HG02981 (cell line): Measurements from ENCODE around the gene EIF4G1.

Source experiments
- ATAC-seq: cut with Tn5 transposase; IDR thresholded peaks from one replicate; pipeline ENCODE4 v1.9.1; 2021; ENCODE audit warnings: mild to moderate bottlenecking, moderate library complexity; ENCODE audit not compliant: unreplicated experiment

EIF4G1 gene

DNA sequence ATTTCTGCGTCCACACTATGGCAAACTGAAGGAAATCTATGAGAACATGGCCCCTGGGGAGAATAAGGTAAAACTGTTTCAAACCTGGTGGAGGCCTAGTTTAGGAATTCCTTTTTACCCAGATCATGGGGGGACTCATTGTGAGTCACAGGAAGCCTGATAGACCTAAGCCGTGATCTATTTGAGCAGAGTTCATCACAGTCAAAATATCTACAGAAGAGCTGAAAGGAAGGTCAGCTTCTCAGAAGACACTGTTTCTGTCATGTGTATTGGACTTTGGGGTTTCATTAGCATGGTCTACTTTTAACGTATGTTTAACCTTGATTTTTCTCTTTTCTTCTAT lies 14.1 kb upstream of the EIF4G1 start:
- ATAC-seq: no peak

DNA sequence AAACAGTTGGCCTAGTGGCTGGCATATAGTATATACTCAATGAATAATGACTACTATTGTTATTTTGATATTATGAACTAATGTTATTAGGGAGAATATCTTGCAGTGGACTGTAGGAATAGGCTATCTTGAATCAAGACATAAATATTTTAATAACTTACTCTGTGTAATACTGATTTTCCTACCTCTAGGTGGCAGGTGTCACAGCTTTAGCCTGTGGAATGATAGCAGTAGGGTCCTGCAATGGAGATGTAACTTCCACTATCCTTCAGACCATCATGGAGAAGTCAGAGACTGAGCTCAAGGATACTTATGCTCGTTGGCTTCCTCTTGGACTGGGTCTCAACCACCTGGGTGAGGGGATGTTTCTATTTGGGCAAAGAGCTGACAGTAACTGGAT lies 8.8 kb upstream of the EIF4G1 start:
- no peak for ATAC-seq

GRCh38 chr3:184306341-184306972 lies 7.9 kb upstream of the EIF4G1 start:
- ATAC-seq: no peak

GRCh38 chr3:184307915-184308314 lies 6.5 kb upstream of the EIF4G1 start:
- ATAC-seq: no peak

- ATAC-seq: no peak
Observed at GRCh38 chr3:184308744-184309143, 5.7 kb upstream of the EIF4G1 start.

DNA sequence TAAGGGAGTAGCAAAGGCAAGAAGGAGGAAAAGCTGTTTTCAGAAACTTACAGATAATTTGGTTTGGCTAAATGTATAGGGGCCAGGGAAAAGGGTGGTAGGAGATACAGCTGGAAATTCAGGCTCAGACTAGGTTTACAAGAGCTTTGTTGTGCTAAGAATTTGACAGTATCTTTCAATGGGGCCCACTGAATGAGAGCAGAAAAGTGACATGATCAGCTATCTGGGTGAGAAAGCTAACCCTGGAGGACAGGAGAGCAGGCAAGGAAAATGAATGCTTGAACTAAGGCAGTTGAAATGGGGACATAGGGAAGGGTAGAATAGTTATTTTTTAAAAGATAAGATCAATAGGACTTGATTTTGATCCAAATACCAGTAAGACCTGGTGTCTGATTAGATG lies 2.8 kb upstream of the EIF4G1 start:
- ATAC-seq: no peak

DNA sequence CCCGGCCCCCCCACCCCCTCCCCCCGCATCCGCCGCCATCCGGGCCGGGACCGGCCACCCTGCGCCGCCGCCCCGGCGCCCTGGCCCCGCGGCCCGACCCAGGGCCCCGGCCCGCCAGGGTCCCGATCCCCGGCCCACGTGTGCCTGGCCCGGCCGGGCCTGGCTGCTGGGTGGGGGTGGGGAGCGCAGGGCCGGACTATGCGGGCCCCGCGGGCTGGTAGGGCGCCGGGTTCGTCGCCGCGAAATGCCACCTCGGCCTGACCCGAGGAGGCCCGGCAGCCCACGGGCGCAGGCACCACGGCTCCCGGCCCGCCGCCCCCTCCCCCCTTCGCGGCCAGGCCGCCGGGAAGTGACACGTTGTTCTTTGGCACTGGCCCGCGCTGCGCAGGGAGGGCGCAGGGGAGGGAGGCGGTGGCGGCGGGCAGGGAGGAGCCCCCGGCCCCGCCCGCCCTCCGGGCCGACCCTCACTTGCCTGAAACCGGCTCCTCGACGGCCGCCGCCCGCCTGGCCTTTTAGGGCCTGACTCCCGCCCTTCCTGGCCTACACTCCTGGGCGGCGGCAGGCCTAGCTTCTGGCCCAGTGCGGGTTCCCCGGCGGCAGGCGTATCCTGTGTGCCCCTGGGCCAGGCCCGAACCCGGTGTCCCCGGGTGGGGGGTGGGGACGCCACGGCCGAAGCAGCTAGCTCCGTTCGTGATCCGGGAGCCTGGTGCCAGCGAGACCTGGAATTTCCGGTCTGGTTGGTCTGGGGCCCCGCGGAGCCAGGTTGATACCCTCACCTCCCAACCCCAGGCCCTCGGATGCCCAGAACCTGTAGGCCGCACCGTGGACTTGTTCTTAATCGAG lies 515 bp downstream of the EIF4G1 start:
- peak; percentile 60 for ATAC-seq

DNA sequence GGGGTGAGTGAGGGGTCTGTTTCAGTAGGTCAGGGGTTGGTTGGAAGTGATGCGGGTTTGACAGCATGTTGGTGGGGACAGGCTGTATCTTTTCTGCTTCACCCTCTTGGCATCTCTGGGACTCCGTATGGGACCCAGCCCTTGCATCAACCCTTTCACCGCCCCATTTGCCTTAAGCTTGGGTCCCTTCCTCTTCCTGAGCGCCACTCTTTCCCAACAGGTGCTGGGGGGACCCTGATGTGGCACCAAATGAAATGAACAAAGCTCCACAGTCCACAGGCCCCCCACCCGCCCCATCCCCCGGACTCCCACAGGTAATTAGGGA lies 1.1 kb downstream of the EIF4G1 start:
- peak; percentile 0 for ATAC-seq

DNA sequence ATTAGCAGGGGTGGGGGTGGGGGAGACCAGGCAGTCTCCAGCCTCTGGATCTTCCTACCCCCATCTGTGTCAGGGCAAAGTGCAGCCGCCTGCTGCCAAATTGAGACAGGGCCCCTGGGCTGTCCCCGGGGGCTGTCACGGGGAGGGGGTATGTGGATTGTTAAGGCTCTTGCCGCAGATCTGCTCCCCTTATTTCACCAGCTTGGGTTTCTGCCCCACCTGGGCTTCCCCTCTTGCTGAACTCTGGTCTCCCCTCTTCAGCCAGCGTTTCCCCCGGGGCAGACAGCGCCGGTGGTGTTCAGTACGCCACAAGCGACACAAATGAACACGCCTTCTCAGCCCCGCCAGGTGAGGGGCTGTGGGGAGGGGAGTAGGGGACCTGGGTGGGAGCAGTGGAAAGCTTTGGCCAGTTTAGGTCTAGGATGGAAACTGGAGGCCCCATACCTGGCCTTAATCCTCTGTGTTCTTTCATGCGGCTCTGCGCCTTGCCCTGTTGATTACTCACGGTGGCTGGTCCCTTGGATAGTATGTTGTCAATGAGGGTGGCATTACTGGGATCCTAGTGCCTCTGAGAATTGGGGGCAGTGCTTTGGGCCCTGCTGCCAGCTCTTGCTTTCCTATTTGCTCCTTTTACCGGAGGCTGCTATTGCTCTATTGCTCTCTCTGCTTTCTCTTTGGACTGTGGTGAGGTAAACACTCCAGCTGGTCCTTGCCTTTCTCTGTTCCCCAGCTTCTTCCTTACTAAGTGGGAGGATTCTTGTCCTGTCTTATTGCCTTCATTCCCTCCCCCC lies 1.7 kb downstream of the EIF4G1 start:
- ATAC-seq: no peak

GRCh38 chr3:184316792-184317191 lies 2.4 kb downstream of the EIF4G1 start:
- ATAC-seq: no peak

- no peak for ATAC-seq
Observed at GRCh38 chr3:184317201-184317600, 2.8 kb downstream of the EIF4G1 start.

DNA sequence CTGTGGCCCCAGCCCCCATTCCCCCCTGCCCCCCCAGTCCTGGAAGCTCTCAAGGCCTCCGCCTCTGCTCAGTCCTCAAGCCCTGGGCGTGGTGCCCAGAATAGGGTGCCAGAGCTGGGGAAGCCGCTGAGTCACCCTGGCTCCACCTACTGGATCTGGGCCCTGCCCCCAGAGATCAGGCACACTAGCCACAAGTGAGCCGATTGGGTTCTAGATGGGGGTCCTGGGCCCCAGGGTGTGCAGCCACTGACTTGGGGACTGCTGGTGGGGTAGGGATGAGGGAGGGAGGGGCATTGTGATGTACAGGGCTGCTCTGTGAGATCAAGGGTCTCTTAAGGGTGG lies 5.7 kb downstream of the EIF4G1 start:
- ATAC-seq: no peak

GRCh38 chr3:184321666-184322065 lies 7.3 kb downstream of the EIF4G1 start:
- ATAC-seq: no peak

GRCh38 chr3:184322731-184323487 lies 8.5 kb downstream of the EIF4G1 start:
- ATAC-seq: no peak

DNA sequence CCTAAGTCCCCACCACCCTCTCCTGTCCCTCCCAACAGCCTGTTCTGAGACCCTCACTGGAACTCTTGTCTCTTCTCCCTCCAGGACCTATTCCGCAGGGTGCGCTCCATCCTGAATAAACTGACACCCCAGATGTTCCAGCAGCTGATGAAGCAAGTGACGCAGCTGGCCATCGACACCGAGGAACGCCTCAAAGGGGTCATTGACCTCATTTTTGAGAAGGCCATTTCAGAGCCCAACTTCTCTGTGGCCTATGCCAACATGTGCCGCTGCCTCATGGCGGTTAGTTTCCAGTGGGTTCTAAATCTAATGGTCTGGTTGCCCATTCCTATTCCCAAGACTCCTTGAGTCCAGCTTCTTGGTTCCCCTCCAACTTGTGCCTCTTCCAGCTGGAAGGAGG lies 9.3 kb downstream of the EIF4G1 start:
- no peak for ATAC-seq

DNA sequence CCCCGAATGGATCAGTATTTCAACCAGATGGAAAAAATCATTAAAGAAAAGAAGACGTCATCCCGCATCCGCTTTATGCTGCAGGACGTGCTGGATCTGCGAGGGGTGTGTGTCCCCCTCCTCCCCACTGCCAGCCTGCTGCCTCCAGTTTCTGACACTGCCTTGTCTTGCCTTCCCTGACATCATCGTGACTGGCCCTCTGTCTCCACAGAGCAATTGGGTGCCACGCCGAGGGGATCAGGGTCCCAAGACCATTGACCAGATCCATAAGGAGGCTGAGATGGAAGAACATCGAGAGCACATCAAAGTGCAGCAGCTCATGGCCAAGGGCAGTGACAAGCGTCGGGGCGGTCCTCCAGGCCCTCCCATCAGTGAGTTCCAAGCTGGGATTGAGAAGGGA lies 10.9 kb downstream of the EIF4G1 start:
- ATAC-seq: no peak

GRCh38 chr3:184325715-184326369 lies 11.4 kb downstream of the EIF4G1 start:
- no peak for ATAC-seq

DNA sequence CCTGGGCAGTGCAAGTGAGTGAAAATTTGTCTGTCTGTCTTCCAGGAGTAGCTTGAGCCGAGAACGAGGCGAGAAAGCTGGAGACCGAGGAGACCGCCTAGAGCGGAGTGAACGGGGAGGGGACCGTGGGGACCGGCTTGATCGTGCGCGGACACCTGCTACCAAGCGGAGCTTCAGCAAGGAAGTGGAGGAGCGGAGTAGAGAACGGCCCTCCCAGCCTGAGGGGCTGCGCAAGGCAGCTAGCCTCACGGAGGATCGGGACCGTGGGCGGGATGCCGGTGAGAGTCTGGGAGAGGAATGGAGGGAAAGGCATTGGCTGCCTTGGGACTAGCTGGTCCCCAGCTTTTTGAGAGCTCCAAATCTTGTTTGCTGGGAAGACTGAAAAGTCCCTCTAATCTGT lies 12.8 kb downstream of the EIF4G1 start:
- ATAC-seq: no peak

DNA sequence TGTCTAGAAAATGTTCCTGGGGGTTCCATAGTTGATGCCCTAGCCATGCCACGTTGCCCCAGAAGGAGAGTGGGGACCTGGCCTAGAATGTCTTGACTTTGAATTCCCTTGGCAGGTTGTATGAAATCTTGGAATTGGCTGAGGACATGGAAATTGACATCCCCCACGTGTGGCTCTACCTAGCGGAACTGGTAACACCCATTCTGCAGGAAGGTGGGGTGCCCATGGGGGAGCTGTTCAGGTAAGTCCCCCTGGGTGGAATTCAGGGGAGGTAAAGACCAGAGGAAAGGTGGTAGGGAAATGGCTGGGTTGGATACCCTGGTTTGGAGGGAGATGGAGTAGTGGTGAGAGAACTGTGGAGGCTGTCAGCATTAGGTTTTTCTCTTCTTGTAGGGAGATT lies 14.1 kb downstream of the EIF4G1 start:
- ATAC-seq: no peak

GRCh38 chr3:184332370-184333090 lies 18.1 kb downstream of the EIF4G1 start:
- no peak for ATAC-seq
